HepG2 (cell line): Measurements from ENCODE around the gene PAN3.

Source experiments
- BRCA1 ChIP-seq: sonication (generic); formaldehyde crosslinking; IDR thresholded peaks from 2 replicates; pipeline ENCODE4 v1.4.0; 2020; ENCODE audit warnings: missing genetic modification reagents
- CTCF ChIP-seq: sonication (generic); formaldehyde crosslinking; IDR thresholded peaks from 2 replicates; pipeline ENCODE4 v1.5.0; 2020; ENCODE audit warnings: mild to moderate bottlenecking, missing genetic modification reagents, moderate library complexity
- HMGXB4 ChIP-seq, 2 experiments: sonication (generic) in 1 of 2; formaldehyde crosslinking in 1 of 2; IDR thresholded peaks; 2 replicates each; pipeline versions ENCODE4 v1.4.0 to v1.6.1; 2018 to 2020; ENCODE audit warnings: missing genetic modification reagents in 2 of 2, borderline replicate concordance in 1 of 2, low read depth in 1 of 2, mild to moderate bottlenecking in 1 of 2, missing biosample characterization in 1 of 2
- MXI1 ChIP-seq: IDR thresholded peaks from 3 replicates; pipeline ENCODE4 v1.6.1; 2012; ENCODE audit warnings: low read depth, low read length, inconsistent platforms, borderline replicate concordance
- SSRP1 ChIP-seq: IDR thresholded peaks from 2 replicates; pipeline ENCODE4 v1.6.1; 2016; ENCODE audit warnings: control low read depth
- TEAD2 ChIP-seq: sonication (generic); formaldehyde crosslinking; IDR thresholded peaks from 2 replicates; pipeline ENCODE4 v1.9.0; 2021; ENCODE audit warnings: missing genetic modification reagents
- ZNF672 ChIP-seq: sonication (generic); formaldehyde crosslinking; IDR thresholded peaks from 2 replicates; pipeline ENCODE4 v1.8.1; 2022; ENCODE audit warnings: missing genetic modification reagents

- TF ChIP-seq BRCA1 (no peak), MXI1 (no peak), TEAD2 (CRISPR knock-in tag) (no peak), CTCF (CRISPR knock-in tag) (no peak), ZNF672 (CRISPR knock-in tag) (no peak), SSRP1 (CRISPR knock-in tag) (no peak), HMGXB4 (CRISPR knock-in tag; IDR thresholded peaks at IDR 0.05; ENCODE audit: borderline replicate concordance in 1 of 2, low read depth in 1 of 2) (no peak)
These were observed 109.7 kb downstream of the PAN3 start for GRCh38 chr13:28248080-28248479.
